Endothelial cell of umbilical vein (primary cell): Measurements from ENCODE around the gene DCLRE1B. TPM values are rescaled to one million over a fixed set of nuclear protein-coding genes. Genes with fewer than 3 reads are reported as not detected.

Experiments
- BruUV-seq: library from RNA; stranded (reverse); fragments of 400-500 nt; replicated peaks from 2 replicates; lab custom pipeline; 2021; lab: Mats Ljungman, UMichigan
- CTCF ChIA-PET: fragments of 300-600, 350-600 bp; sonication (Branson Sonifier 250); formaldehyde crosslinking; loops from one replicate; lab custom pipeline; 2021; ENCODE audit warnings: antibody characterized with exemption, inconsistent platforms; lab: Charles Lee
- POLR2A ChIA-PET: fragments of 300-600, 350-600 bp; sonication (Branson Sonifier 250); formaldehyde crosslinking; loops from one replicate; lab custom pipeline; 2021; ENCODE audit warnings: antibody characterized with exemption, inconsistent platforms; lab: Charles Lee
- DNase-seq: peaks from one replicate; pipeline ENCODE4 v3.0.0-alpha.2; 2011; ENCODE audit warnings: low read depth, low spot score
- FAIRE-seq: peaks from 2 replicates; lab custom pipeline; 2011; peaks lifted over from hg19 to GRCh38; lab: Jason Lieb, UNC
- H2AFZ ChIP-seq: 2 replicates; pipeline ENCODE4 v1.6.0; 2012; ENCODE audit warnings: low read depth, low read length, control low read depth, inconsistent platforms
- H3K27ac ChIP-seq: 2 replicates; pipeline ENCODE4 v1.5.1; 2011; ENCODE audit warnings: low read depth, mild to moderate bottlenecking, control low read depth, low read length, moderate library complexity; ENCODE audit not compliant: insufficient read depth
- H3K27me3 ChIP-seq, 2 experiments: 2 replicates each; pipeline versions ENCODE4 v1.6.0 to v1.6.1; 2011; ENCODE audit warnings: low read length in 2 of 2, mixed read lengths in 1 of 2; ENCODE audit not compliant: control insufficient read depth in 2 of 2, insufficient read depth in 2 of 2
- H3K36me3 ChIP-seq, 2 experiments: 2 replicates in 1 of 2; 3 replicates in 1 of 2; pipeline ENCODE4 v1.5.1; 2011; ENCODE audit warnings: low read length in 2 of 2, mild to moderate bottlenecking in 1 of 2, moderate library complexity in 1 of 2; ENCODE audit not compliant: control insufficient read depth in 2 of 2, insufficient read depth in 2 of 2; ENCODE audit errors: extremely low read depth in 1 of 2
- H3K4me1 ChIP-seq: 3 replicates; pipeline ENCODE4 v1.5.1; 2011; ENCODE audit warnings: mild to moderate bottlenecking, low read length; ENCODE audit not compliant: control insufficient read depth, insufficient read depth; ENCODE audit errors: extremely low read depth
- H3K4me2 ChIP-seq: 2 replicates; pipeline ENCODE4 v1.6.1; 2011; ENCODE audit warnings: low read length, control low read depth, mixed read lengths; ENCODE audit not compliant: insufficient read depth
- H3K4me3 ChIP-seq, 3 experiments: fragments of 200-600 bp in 1 of 3; sonication (generic), shearing (Covaris generic) in 1 of 3; replicated peaks in 1 of 3; 2 replicates each; pipeline ENCODE4 v1.5.1; 2011 to 2016; ENCODE audit warnings: control low read depth in 3 of 3, low read length in 3 of 3, mild to moderate bottlenecking in 2 of 3, inconsistent platforms in 1 of 3, low read depth in 1 of 3, moderate library complexity in 1 of 3; ENCODE audit not compliant: insufficient read depth in 1 of 3
- H3K79me2 ChIP-seq: 2 replicates; pipeline ENCODE4 v1.6.0; 2012; ENCODE audit warnings: low read length, inconsistent platforms; ENCODE audit not compliant: control insufficient read depth, insufficient read depth
- H3K9ac ChIP-seq: replicated peaks from 2 replicates; pipeline ENCODE3; 2011; ENCODE audit warnings: low read length, control low read depth; ENCODE audit not compliant: insufficient read depth; ENCODE audit errors: extremely low read depth
- H3K9me1 ChIP-seq: replicated peaks from 3 replicates; pipeline ENCODE4 v1.6.0; 2011; ENCODE audit warnings: mild to moderate bottlenecking, low read length; ENCODE audit not compliant: control insufficient read depth, insufficient read depth; ENCODE audit errors: extremely low read depth
- H3K9me3 ChIP-seq: replicated peaks from 2 replicates; pipeline ENCODE4 v1.5.1; 2012; ENCODE audit warnings: low read length, inconsistent platforms; ENCODE audit not compliant: control insufficient read depth, insufficient read depth
- H4K20me1 ChIP-seq: replicated peaks from 2 replicates; pipeline ENCODE3; 2011; ENCODE audit warnings: mild to moderate bottlenecking, low read length; ENCODE audit not compliant: control insufficient read depth, insufficient read depth; ENCODE audit errors: extremely low read depth
- EZH2 ChIP-seq: IDR thresholded peaks from 2 replicates; pipeline ENCODE4 v1.6.1; 2012; ENCODE audit warnings: borderline replicate concordance, low read depth, mild to moderate bottlenecking, moderate library complexity, low read length, inconsistent platforms; ENCODE audit not compliant: severe bottlenecking
- FOS ChIP-seq: IDR thresholded peaks from 2 replicates; pipeline ENCODE4 v1.6.1; 2011; ENCODE audit warnings: mild to moderate bottlenecking, low read length, moderate library complexity, borderline replicate concordance; ENCODE audit not compliant: insufficient read depth
- GATA2 ChIP-seq: IDR thresholded peaks from 2 replicates; pipeline ENCODE4 v1.7.0; 2011; ENCODE audit warnings: low read depth, mild to moderate bottlenecking, moderate library complexity, mixed read lengths, low read length; ENCODE audit not compliant: insufficient read length, insufficient read depth
- JUN ChIP-seq: IDR thresholded peaks from 2 replicates; pipeline ENCODE4 v1.6.1; 2011; ENCODE audit warnings: borderline replicate concordance, low read depth; ENCODE audit not compliant: insufficient read length, insufficient read depth
- MYC ChIP-seq: IDR thresholded peaks from one replicate; pipeline ENCODE4 v1.6.1; 2011; ENCODE audit warnings: mild to moderate bottlenecking, low read depth, low read length
- POLR2A ChIP-seq: IDR thresholded peaks from 2 replicates; pipeline ENCODE4 v1.6.1; 2012; ENCODE audit warnings: low read depth, mild to moderate bottlenecking, control low read depth, low read length
- POLR2AphosphoS5 ChIP-seq: IDR thresholded peaks from 2 replicates; pipeline ENCODE4 v1.6.1; 2012; ENCODE audit warnings: low read depth, mild to moderate bottlenecking, control low read depth, low read length, moderate library complexity; ENCODE audit not compliant: insufficient read depth
- dilution Hi-C: fragments of 300-500 bp; cut with MboI; formaldehyde crosslinking; loops from one replicate; pipeline ENCODE4 v1.15.0; 2019; ENCODE audit warnings: low sequenced_read_pairs; ENCODE audit not compliant: extremely low pct_ligation_motif_present
- intact Hi-C: fragments of 100-400 bp; cut with micrococcal nuclease; formaldehyde crosslinking; loops from one replicate; pipeline ENCODE4 v1.10.0; 2022
- polyA plus RNA-seq, 4 experiments: library from polyadenylated mRNA; depleted of rRNA in 3 of 4; stranded (reverse) in 3 of 4; unstranded in 1 of 4; fragments of >200 nt; gene quantifications; 2 replicates each; pipeline versions ENCODE4 v1.2.1 to v1.2.3, GENCODE V29; 2011 to 2012; ENCODE audit warnings: missing spikeins in 1 of 4
- total RNA-seq: library from RNA; stranded (reverse); gene quantifications from 2 replicates; pipeline ENCODE4 v1.2.3, GENCODE V29; 2021
- TF ChIP-seq, protein P1 (sequence below), 2 donors: IDR thresholded peaks; 1 replicate in 1 of 2; 2 replicates in 1 of 2; pipeline ENCODE4 v1.5.1; 2011; ENCODE audit warnings: low read length in 2 of 2, mild to moderate bottlenecking in 2 of 2, moderate library complexity in 2 of 2, control low read depth in 1 of 2, inconsistent platforms in 1 of 2, low read depth in 1 of 2; ENCODE audit not compliant: insufficient read depth in 1 of 2; ENCODE audit errors: extremely low read depth in 1 of 2
- TF ChIP-seq, protein P2 (sequence below): IDR thresholded peaks from 2 replicates; pipeline ENCODE4 v1.6.1; 2011; ENCODE audit not compliant: insufficient read depth, insufficient read length

The DCLRE1B gene
- total and polyA plus RNA-seq, 2 donors (not counting 3 experiments of a cell fraction or from before 2014, with no cell fraction given) = 5.6 to 10.7 TPM

DNA sequence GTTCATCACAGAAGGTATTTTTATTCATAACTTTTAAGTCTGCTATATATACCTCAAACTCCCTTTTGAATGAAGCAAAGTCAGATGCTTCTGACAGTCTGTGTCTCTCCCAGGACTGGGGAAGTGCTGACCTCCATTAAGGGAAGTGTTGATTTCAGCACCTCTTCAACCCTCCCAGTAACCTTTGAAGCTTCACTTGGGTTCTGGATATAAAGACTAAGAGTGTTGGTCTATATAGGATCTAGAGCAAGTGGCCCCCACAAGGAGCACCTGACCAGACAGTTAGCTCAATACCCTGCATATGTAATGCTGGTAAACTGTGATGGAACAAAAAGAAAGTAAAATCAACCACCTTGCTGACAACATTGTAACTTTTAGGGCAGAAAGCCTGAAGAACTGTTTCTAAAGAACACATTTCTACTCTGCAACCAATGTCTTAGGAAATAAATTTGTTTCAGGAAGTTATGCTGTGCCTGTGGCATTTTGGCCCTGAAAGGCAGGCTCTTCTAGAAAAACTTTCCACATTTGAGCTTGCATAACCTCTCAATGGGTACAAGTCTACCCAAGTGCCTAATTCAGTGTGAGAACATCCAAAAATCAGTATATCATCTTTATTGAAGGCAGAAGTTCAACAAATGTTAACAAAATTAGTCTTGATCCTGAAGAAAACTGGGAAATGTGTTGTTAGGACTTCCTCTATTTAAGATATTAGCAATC lies 32.7 kb upstream of the DCLRE1B start:
- dilution Hi-C loops = no loop called here
- Histone ChIP-seq H3K36me3 (no peaks in the 10 kb centered on the region), H3K4me3 (no peak overlapping the region), H3K9ac (no peak overlapping the region), H3K9me3 (no peaks in the 10 kb centered on the region), H3K9me1 (no peaks in the 10 kb centered on the region), H4K20me1 (no peaks in the 10 kb centered on the region), H3K79me2 (no peaks in the 10 kb centered on the region), H2AFZ (peak overlapping the region; percentile 95), H3K4me2 (peak overlapping the region; percentile 60), H3K27ac (no peak overlapping the region), H3K4me1 (peaks cover 33% of the 10 kb centered on the region), H3K27me3 (no peaks in the 10 kb centered on the region)
- FAIRE-seq (peak; percentile 70), DNase-seq (peak; percentile 25)
- CTCF ChIA-PET = no interaction called here
- intact Hi-C loops = no loop called here
- no TSS peak for BruUV-seq
- POLR2A ChIA-PET = no interaction called here
- no peak for TF ChIP-seq GATA2

DNA sequence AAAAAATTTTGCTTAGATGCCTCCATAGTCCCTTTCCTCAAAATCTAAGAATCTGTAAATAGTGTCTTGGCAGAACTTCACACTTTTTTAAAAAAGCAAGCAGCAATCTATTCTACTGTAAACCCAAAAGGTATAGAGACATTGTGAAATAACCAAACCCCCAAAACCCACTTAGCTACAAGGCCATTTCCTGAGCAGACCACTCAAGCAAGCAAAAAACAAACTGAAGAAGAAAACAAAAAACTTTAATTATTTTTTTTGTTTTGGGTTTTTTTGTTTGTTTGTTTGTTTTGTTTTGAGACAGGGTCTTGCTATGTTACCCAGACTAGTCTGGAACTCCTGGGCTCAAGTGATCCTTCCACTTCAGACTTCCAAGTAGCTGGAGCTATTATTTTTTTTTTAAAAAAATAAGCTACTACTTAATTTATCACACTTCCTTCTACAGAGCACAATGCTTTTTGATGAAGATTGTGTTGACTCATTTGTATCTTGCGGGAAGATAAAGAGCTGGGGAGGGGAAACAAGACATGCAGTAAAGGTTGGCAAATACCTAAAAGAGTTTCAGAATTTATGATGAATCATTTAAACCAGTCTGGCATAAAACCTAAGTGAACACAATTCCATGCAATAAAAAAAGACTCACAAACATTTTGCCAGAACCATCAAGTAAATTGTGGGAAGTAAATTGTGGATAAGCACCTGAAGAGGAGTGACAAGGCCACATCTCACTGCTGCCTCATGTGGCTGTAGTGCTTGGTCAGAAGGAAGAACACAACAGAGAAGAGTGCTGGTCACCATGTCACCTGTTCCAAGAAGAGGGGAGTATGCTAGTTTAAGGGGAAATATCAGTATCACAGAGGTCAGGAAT lies 30.9 kb upstream of the DCLRE1B start:
- Histone ChIP-seq H2AFZ (peak overlapping the region; percentile 24), H4K20me1 (no peaks in the 10 kb centered on the region), H3K9ac (no peak overlapping the region), H3K79me2 (no peaks in the 10 kb centered on the region), H3K9me1 (no peaks in the 10 kb centered on the region), H3K27me3 (no peaks in the 10 kb centered on the region), H3K36me3 (no peaks in the 10 kb centered on the region), H3K27ac (peak overlapping the region; percentile 18), H3K4me3 (no peak overlapping the region), H3K4me2 (peak overlapping the region; percentile 39), H3K4me1 (peaks cover 24% of the 10 kb centered on the region), H3K9me3 (no peaks in the 10 kb centered on the region)
- no TSS peak for BruUV-seq
- intact Hi-C loops = no loop called here
- ChIA-PET CTCF (interaction anchor here (1.1 kb wide), 1 partner anchor 14 kb away, joined by 3 read pairs; no protein-coding TSS in a partner anchor), POLR2A (interaction anchor here (1.0 kb wide), 1 partner anchor 29 kb away, joined by 3 read pairs; no protein-coding TSS in a partner anchor)
- dilution Hi-C loops = no loop called here
- peak; percentile 32 for DNase-seq
- peak; percentile 54 for FAIRE-seq
- peak; percentile 60 for TF ChIP-seq GATA2
- TF ChIP-seq, protein P1, sequence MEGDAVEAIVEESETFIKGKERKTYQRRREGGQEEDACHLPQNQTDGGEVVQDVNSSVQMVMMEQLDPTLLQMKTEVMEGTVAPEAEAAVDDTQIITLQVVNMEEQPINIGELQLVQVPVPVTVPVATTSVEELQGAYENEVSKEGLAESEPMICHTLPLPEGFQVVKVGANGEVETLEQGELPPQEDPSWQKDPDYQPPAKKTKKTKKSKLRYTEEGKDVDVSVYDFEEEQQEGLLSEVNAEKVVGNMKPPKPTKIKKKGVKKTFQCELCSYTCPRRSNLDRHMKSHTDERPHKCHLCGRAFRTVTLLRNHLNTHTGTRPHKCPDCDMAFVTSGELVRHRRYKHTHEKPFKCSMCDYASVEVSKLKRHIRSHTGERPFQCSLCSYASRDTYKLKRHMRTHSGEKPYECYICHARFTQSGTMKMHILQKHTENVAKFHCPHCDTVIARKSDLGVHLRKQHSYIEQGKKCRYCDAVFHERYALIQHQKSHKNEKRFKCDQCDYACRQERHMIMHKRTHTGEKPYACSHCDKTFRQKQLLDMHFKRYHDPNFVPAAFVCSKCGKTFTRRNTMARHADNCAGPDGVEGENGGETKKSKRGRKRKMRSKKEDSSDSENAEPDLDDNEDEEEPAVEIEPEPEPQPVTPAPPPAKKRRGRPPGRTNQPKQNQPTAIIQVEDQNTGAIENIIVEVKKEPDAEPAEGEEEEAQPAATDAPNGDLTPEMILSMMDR (IDR thresholded peaks at IDR 0.05; ENCODE audit: extremely low read depth in 1 of 2, insufficient read depth in 1 of 2, low read depth in 1 of 2, low read length in 2 of 2) = peak; percentile 11 to 18
- TF ChIP-seq FOS = peak; percentile 76
- TF ChIP-seq EZH2 = no peak
- TF ChIP-seq POLR2AphosphoS5 = no peak
- TF ChIP-seq MYC = no peak
- TF ChIP-seq, protein P2, sequence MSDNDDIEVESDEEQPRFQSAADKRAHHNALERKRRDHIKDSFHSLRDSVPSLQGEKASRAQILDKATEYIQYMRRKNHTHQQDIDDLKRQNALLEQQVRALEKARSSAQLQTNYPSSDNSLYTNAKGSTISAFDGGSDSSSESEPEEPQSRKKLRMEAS = no peak
- no peak for TF ChIP-seq POLR2A
- TF ChIP-seq JUN = no peak
